PFSK-1 (cell line): ENCODE measurements around the gene KCNQ2.

Experiments
- FOXP2 ChIP-seq: optimal IDR thresholded peaks from 2 replicates; pipeline ENCODE3; 2011; ENCODE audit warnings: borderline replicate concordance, control low read depth, inconsistent platforms; ENCODE audit not compliant: insufficient read depth; ENCODE audit errors: extremely low read length, extremely low read depth
- POLR2AphosphoS5 ChIP-seq: IDR thresholded peaks from 2 replicates; pipeline ENCODE4 v1.6.1; 2012; ENCODE audit warnings: low read depth, mild to moderate bottlenecking, control low read depth, low read length, moderate library complexity
- REST ChIP-seq, 2 experiments: IDR thresholded peaks; 2 replicates each; pipeline versions ENCODE4 v1.6.1 to v1.8.0; 2011 to 2012; ENCODE audit warnings: low read depth in 2 of 2, low read length in 2 of 2, control low read depth in 1 of 2, inconsistent platforms in 1 of 2, mild to moderate bottlenecking in 1 of 2, moderate library complexity in 1 of 2; ENCODE audit not compliant: insufficient read depth in 1 of 2
- SIN3A ChIP-seq: IDR thresholded peaks from 2 replicates; pipeline ENCODE4 v1.6.1; 2012; ENCODE audit warnings: mild to moderate bottlenecking, low read length, moderate library complexity, borderline replicate concordance; ENCODE audit not compliant: insufficient read depth
- TAF1 ChIP-seq: IDR thresholded peaks from 2 replicates; pipeline ENCODE4 v1.6.1; 2012; ENCODE audit warnings: low read length, control low read depth, borderline replicate concordance; ENCODE audit not compliant: insufficient read depth

- TF ChIP-seq TAF1 (no peak), REST (IDR thresholded peaks at IDR 0.05; ENCODE audit: insufficient read depth in 1 of 2, low read depth in 2 of 2, low read length in 2 of 2) (no peak), POLR2AphosphoS5 (no peak), SIN3A (no peak), FOXP2 (no peak)
Measured at GRCh38 chr20:63487116-63487764, 14.8 kb upstream of the KCNQ2 start.
